Stimulated activated CD4-positive, alpha-beta T cell treated with anti-CD3 and anti-CD28 coated beads, TNF-alpha, amount 100 ng/mL, for 24 hours (primary cell): ENCODE data around the gene NASP.

Experiments used
- DNase-seq, 3 experiments: peaks; one replicate each; pipeline ENCODE4 v3.0.0-alpha.2; 2020; ENCODE audit warnings: low read depth in 3 of 3

NASP gene

DNA sequence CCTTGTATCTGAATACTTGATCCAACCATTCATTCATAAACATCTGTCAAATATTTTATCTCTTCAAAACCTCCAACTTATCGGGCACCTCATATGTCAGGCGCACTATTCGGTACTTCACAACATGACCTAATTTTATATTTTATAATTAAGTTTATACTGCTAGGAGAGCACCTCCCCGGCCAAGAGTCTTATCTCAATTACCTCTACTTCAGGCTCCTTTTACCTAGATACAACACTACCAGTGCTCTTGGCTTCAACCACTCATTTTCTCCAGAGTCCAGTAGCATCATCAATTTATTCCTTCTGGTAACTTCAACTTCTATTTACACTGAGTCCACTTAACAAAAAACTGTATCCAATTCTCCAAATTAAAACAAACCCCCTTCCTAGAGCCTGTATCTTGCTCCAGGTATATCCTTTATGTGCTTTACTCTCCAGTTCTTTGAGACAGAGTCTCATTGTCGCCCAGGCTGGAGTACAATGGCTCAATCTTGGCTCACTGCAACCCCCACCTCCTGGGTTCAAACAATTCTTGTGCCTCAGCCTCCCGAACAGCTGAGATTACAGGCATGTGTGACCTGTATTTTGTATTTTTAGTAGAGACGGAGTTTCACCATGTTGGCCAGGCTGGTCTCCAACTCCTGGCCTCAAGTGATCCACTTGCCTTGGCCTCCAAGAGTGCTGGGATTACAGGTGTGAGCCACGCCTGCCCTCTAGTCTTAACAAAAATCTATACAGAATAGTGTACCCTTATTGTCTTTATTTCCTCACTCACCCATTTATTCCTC lies 83.7 kb downstream of the NASP start:
- no peak for DNase-seq
